ENCODE results near the gene ITK.
"Not testable (repeated sequence)": the region's sequence is repeated elsewhere in the genome, so short reads cannot be mapped to it uniquely, and the experiment has no call there.

The ITK gene

GRCh38 chr5:157205708-157206107 is 25.1 kb downstream of the ITK start:
- peaks cover 0 to 17% (median 0%) of the 10 kb centered on the region in 5 donors for H3K9me3 ChIP-seq (ENCODE audit: control insufficient read depth in 5 of 5, low read length in 5 of 5)
- H3K9ac ChIP-seq (ENCODE audit: low read length in 5 of 5), result no peak overlapping the region
- H3K27ac ChIP-seq (ENCODE audit: low read depth, low read length), result no peak overlapping the region
- no peak overlapping the region for H3K4me3 ChIP-seq (ENCODE audit: low read depth in 1 of 5, low read length in 5 of 5)
- no peaks in the 10 kb centered on the region for H3K36me3 ChIP-seq (ENCODE audit: control insufficient read depth in 5 of 5, insufficient read depth in 5 of 5, low read length in 5 of 5)
- H3K27me3 ChIP-seq (ENCODE audit: control insufficient read depth in 5 of 5, insufficient read depth in 4 of 5, low read length in 5 of 5), result no peaks in the 10 kb centered on the region
- peaks cover 0 to 9% (median 5%) of the 10 kb centered on the region in 5 donors for H3K4me1 ChIP-seq (ENCODE audit: control insufficient read depth in 5 of 5, insufficient read depth in 5 of 5, low read length in 5 of 5)

GRCh38 chr5:157210652-157211051 is 30.0 kb downstream of the ITK start:
- peaks cover 5 to 19% (median 15%) of the 10 kb centered on the region in 5 donors for H3K4me1 ChIP-seq (ENCODE audit: control insufficient read depth in 5 of 5, insufficient read depth in 5 of 5, low read length in 5 of 5)
- H3K27ac ChIP-seq (ENCODE audit: low read depth, low read length), result peak overlapping the region; percentile 87
- peak overlapping the region in 2 of 5 donors; percentile 1 to 9 for H3K4me3 ChIP-seq (ENCODE audit: low read depth in 1 of 5, low read length in 5 of 5)
- not testable (repeated sequence) for H3K9ac ChIP-seq (ENCODE audit: low read length in 5 of 5); H3K36me3 ChIP-seq (ENCODE audit: control insufficient read depth in 5 of 5, insufficient read depth in 5 of 5, low read length in 5 of 5); H3K9me3 ChIP-seq (ENCODE audit: control insufficient read depth in 5 of 5, low read length in 5 of 5); H3K27me3 ChIP-seq (ENCODE audit: control insufficient read depth in 5 of 5, insufficient read depth in 4 of 5, low read length in 5 of 5)

- H3K4me3 ChIP-seq (ENCODE audit: low read depth in 1 of 5, low read length in 5 of 5), result no peak overlapping the region
Observed at GRCh38 chr5:157212307-157212706, 31.7 kb downstream of the ITK start.

GRCh38 chr5:157213527-157214243 is 33.0 kb downstream of the ITK start:
- Histone ChIP-seq H3K4me1 (ENCODE audit: control insufficient read depth in 5 of 5, insufficient read depth in 5 of 5, low read length in 5 of 5) (peaks cover 5 to 19% (median 15%) of the 10 kb centered on the region in 5 donors), H3K27me3 (ENCODE audit: control insufficient read depth in 5 of 5, insufficient read depth in 4 of 5, low read length in 5 of 5) (no peaks in the 10 kb centered on the region), H3K4me3 (ENCODE audit: low read depth in 1 of 5, low read length in 5 of 5) (no peak overlapping the region), H3K27ac (ENCODE audit: low read depth, low read length) (no peak overlapping the region), H3K9me3 (ENCODE audit: control insufficient read depth in 5 of 5, low read length in 5 of 5) (no peaks in the 10 kb centered on the region), H3K9ac (ENCODE audit: low read length in 5 of 5) (no peak overlapping the region), H3K36me3 (ENCODE audit: control insufficient read depth in 5 of 5, insufficient read depth in 5 of 5, low read length in 5 of 5) (no peaks in the 10 kb centered on the region)

More at GRCh38 chr5:157212307-157212706, 31.7 kb downstream of the ITK start:
- no peaks in the 10 kb centered on the region for H3K27me3 ChIP-seq (ENCODE audit: control insufficient read depth in 5 of 5, insufficient read depth in 4 of 5, low read length in 5 of 5)
- no peak overlapping the region for H3K9ac ChIP-seq (ENCODE audit: low read length in 5 of 5)
- H3K36me3 ChIP-seq (ENCODE audit: control insufficient read depth in 5 of 5, insufficient read depth in 5 of 5, low read length in 5 of 5), result no peaks in the 10 kb centered on the region
- no peaks in the 10 kb centered on the region for H3K9me3 ChIP-seq (ENCODE audit: control insufficient read depth in 5 of 5, low read length in 5 of 5)
- H3K27ac ChIP-seq (ENCODE audit: low read depth, low read length), result no peak overlapping the region
- H3K4me1 ChIP-seq (ENCODE audit: control insufficient read depth in 5 of 5, insufficient read depth in 5 of 5, low read length in 5 of 5), result peaks cover 5 to 19% (median 15%) of the 10 kb centered on the region in 5 donors

- Histone ChIP-seq H3K4me1 (ENCODE audit: control insufficient read depth in 5 of 5, insufficient read depth in 5 of 5, low read length in 5 of 5) (peaks cover 5 to 19% (median 16%) of the 10 kb centered on the region in 5 donors), H3K4me3 (ENCODE audit: low read depth in 1 of 5, low read length in 5 of 5) (no peak overlapping the region), H3K9ac (ENCODE audit: low read length in 5 of 5) (no peak overlapping the region), H3K36me3 (ENCODE audit: control insufficient read depth in 5 of 5, insufficient read depth in 5 of 5, low read length in 5 of 5) (no peaks in the 10 kb centered on the region), H3K9me3 (ENCODE audit: control insufficient read depth in 5 of 5, low read length in 5 of 5) (no peaks in the 10 kb centered on the region), H3K27me3 (ENCODE audit: control insufficient read depth in 5 of 5, insufficient read depth in 4 of 5, low read length in 5 of 5) (no peaks in the 10 kb centered on the region), H3K27ac (ENCODE audit: low read depth, low read length) (no peak overlapping the region)
Observed at GRCh38 chr5:157214415-157214814, 33.8 kb downstream of the ITK start.

GRCh38 chr5:157214861-157215513 is 34.3 kb downstream of the ITK start:
- Histone ChIP-seq H3K27me3 (ENCODE audit: control insufficient read depth in 5 of 5, insufficient read depth in 4 of 5, low read length in 5 of 5) (no peaks in the 10 kb centered on the region), H3K36me3 (ENCODE audit: control insufficient read depth in 5 of 5, insufficient read depth in 5 of 5, low read length in 5 of 5) (no peaks in the 10 kb centered on the region), H3K4me1 (ENCODE audit: control insufficient read depth in 5 of 5, insufficient read depth in 5 of 5, low read length in 5 of 5) (peaks cover 5 to 19% (median 15%) of the 10 kb centered on the region in 5 donors), H3K9me3 (ENCODE audit: control insufficient read depth in 5 of 5, low read length in 5 of 5) (no peaks in the 10 kb centered on the region), H3K27ac (ENCODE audit: low read depth, low read length) (no peak overlapping the region), H3K9ac (ENCODE audit: low read length in 5 of 5) (no peak overlapping the region), H3K4me3 (ENCODE audit: low read depth in 1 of 5, low read length in 5 of 5) (no peak overlapping the region)

GRCh38 chr5:157215514-157216167 is 35.0 kb downstream of the ITK start:
- H3K4me1 ChIP-seq (ENCODE audit: control insufficient read depth in 5 of 5, insufficient read depth in 5 of 5, low read length in 5 of 5), result peaks cover 5 to 20% (median 12%) of the 10 kb centered on the region in 5 donors
- H3K4me3 ChIP-seq (ENCODE audit: low read depth in 1 of 5, low read length in 5 of 5), result no peak overlapping the region
- H3K36me3 ChIP-seq (ENCODE audit: control insufficient read depth in 5 of 5, insufficient read depth in 5 of 5, low read length in 5 of 5), result no peaks in the 10 kb centered on the region
- no peaks in the 10 kb centered on the region for H3K9me3 ChIP-seq (ENCODE audit: control insufficient read depth in 5 of 5, low read length in 5 of 5)
- no peak overlapping the region for H3K27ac ChIP-seq (ENCODE audit: low read depth, low read length)
- no peaks in the 10 kb centered on the region for H3K27me3 ChIP-seq (ENCODE audit: control insufficient read depth in 5 of 5, insufficient read depth in 4 of 5, low read length in 5 of 5)
- no peak overlapping the region for H3K9ac ChIP-seq (ENCODE audit: low read length in 5 of 5)

- H3K4me3 ChIP-seq (ENCODE audit: low read depth in 1 of 5, low read length in 5 of 5), result no peak overlapping the region
- no peak overlapping the region for H3K27ac ChIP-seq (ENCODE audit: low read depth, low read length)
- H3K9ac ChIP-seq (ENCODE audit: low read length in 5 of 5), result no peak overlapping the region
- no peaks in the 10 kb centered on the region for H3K36me3 ChIP-seq (ENCODE audit: control insufficient read depth in 5 of 5, insufficient read depth in 5 of 5, low read length in 5 of 5)
- H3K4me1 ChIP-seq (ENCODE audit: control insufficient read depth in 5 of 5, insufficient read depth in 5 of 5, low read length in 5 of 5), result peaks cover 0 to 10% (median 3%) of the 10 kb centered on the region in 5 donors
- no peaks in the 10 kb centered on the region for H3K9me3 ChIP-seq (ENCODE audit: control insufficient read depth in 5 of 5, low read length in 5 of 5)
- H3K27me3 ChIP-seq (ENCODE audit: control insufficient read depth in 5 of 5, insufficient read depth in 4 of 5, low read length in 5 of 5), result no peaks in the 10 kb centered on the region
Observed at GRCh38 chr5:157216391-157217142, 35.9 kb downstream of the ITK start.

- no peaks in the 10 kb centered on the region for H3K27me3 ChIP-seq (ENCODE audit: control insufficient read depth in 5 of 5, insufficient read depth in 4 of 5, low read length in 5 of 5)
- H3K4me3 ChIP-seq (ENCODE audit: low read depth in 1 of 5, low read length in 5 of 5), result no peak overlapping the region
- H3K36me3 ChIP-seq (ENCODE audit: control insufficient read depth in 5 of 5, insufficient read depth in 5 of 5, low read length in 5 of 5), result no peaks in the 10 kb centered on the region
- H3K9ac ChIP-seq (ENCODE audit: low read length in 5 of 5), result no peak overlapping the region
- peaks cover 0 to 7% (median 0%) of the 10 kb centered on the region in 5 donors for H3K4me1 ChIP-seq (ENCODE audit: control insufficient read depth in 5 of 5, insufficient read depth in 5 of 5, low read length in 5 of 5)
- no peak overlapping the region for H3K27ac ChIP-seq (ENCODE audit: low read depth, low read length)
- no peaks in the 10 kb centered on the region for H3K9me3 ChIP-seq (ENCODE audit: control insufficient read depth in 5 of 5, low read length in 5 of 5)
Observed at GRCh38 chr5:157217289-157218024, 36.8 kb downstream of the ITK start.

Measured in subcutaneous abdominal adipose tissue (tissue), 5 donors.